ENCODE data around the gene CFAP126. TPM values are rescaled to one million over a fixed set of nuclear protein-coding genes. Genes with fewer than 3 reads are reported as not detected.
"Not testable (repeated sequence)": the region's sequence is repeated elsewhere in the genome, so short reads cannot be mapped to it uniquely, and the experiment has no call there.

CFAP126 gene
- total RNA-seq, 1 experiment from 2014 or later: 1.5 TPM

GRCh38 chr1:161324020-161324419 lies 43.7 kb downstream of the CFAP126 start:
- BruUV-seq (replicated peaks): no TSS peak
- no peak for DNase-seq
- Histone ChIP-seq H3F3A (ENCODE audit: insufficient read depth, low read depth) (no peaks in the 10 kb centered on the region), H3K9me3 (ENCODE audit: insufficient read depth, low read depth) (no peaks in the 10 kb centered on the region), H4K20me1 (ENCODE audit: insufficient read depth) (no peaks in the 10 kb centered on the region), H3K27me3 (ENCODE audit: insufficient read depth, low read depth) (no peaks in the 10 kb centered on the region), H3K36me3 (ENCODE audit: low read depth) (peaks cover 17% of the 10 kb centered on the region; the same call in 1 of the 2 replicates), H3K4me1 (replicated peaks; ENCODE audit: insufficient read depth) (no peaks in the 10 kb centered on the region), H3K27ac (no peak overlapping the region), H3K4me2 (no peak overlapping the region), H3K79me2 (ENCODE audit: low read depth) (no peaks in the 10 kb centered on the region), H2AFZ (no peak overlapping the region), H3K9me2 (ENCODE audit: insufficient read depth) (no peaks in the 10 kb centered on the region), H3K4me3 (no peak overlapping the region)
- ChIA-PET POLR2A (ENCODE audit: unreplicated experiment) (no interaction called here), CTCF (no interaction called here)
- TF ChIP-seq CTCF (conservative IDR thresholded peaks at IDR 0.05) (no peak), EZH2 (IDR thresholded peaks at IDR 0.05; ENCODE audit: low read depth) (no peak)
- intact Hi-C loops (cut with micrococcal nuclease; ENCODE audit: unreplicated experiment): no loop called here

DNA sequence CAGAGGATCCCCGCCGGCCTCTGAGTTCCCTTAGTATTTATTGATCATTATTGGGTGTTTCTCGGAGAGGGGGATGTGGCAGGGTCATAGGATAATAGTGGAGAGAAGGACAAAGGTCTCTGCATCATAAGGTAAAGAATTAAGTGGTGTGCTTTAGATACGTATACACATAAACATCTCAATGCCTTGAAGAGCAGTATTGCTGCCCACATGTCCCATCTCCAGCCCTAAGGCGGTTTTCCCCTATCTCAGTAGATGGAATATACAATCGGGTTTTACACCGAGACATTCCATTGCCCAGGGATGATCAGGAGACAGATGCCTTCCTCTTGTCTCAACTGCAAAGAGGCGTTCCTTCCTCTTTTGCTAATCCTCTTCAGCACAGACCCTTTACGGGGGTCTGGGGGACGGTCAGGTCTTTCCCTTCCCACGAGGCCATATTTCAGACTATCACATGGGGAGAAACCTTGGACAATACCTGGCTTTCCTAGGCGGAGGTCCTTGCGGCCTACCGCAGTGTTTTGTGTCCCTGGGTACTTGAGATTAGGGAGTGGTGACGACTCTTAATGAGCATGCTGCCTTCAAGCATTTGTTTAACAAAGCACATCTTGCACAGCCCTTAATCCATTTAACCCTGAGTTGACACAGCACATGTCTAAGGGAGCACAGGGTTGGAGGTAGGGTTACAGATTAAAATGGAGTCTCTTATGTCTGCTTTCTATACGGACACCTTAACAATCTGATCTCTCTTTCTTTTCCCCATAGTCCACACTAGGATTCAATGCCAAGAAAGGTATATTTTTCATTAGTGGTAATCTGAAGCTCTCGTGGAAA lies 51.6 kb downstream of the CFAP126 start:
- H3K4me3 ChIP-seq; H3K27ac ChIP-seq; POLR2A ChIA-PET (ENCODE audit: unreplicated experiment); H3K9me2 ChIP-seq (ENCODE audit: insufficient read depth); intact Hi-C loops (cut with micrococcal nuclease; ENCODE audit: unreplicated experiment); CTCF ChIA-PET; H3K36me3 ChIP-seq (ENCODE audit: low read depth); H2AFZ ChIP-seq; H4K20me1 ChIP-seq (ENCODE audit: insufficient read depth); BruUV-seq (replicated peaks); DNase-seq; H3K27me3 ChIP-seq (ENCODE audit: insufficient read depth, low read depth); H3F3A ChIP-seq (ENCODE audit: insufficient read depth, low read depth); H3K4me2 ChIP-seq; H3K9me3 ChIP-seq (ENCODE audit: insufficient read depth, low read depth): not testable (repeated sequence)
- Histone ChIP-seq H3K79me2 (ENCODE audit: low read depth) (peaks cover 19% of the 10 kb centered on the region), H3K4me1 (replicated peaks; ENCODE audit: insufficient read depth) (peaks cover 11% of the 10 kb centered on the region)

Other genes with a start within 250 kb of the CFAP126 start
- gene PFDN2, start 249.8 kb downstream of the CFAP126 start, total RNA-seq (2021): 68.2 and 74.4 TPM in 2 replicates
- gene NIT1, start 249.8 kb downstream of the CFAP126 start, total RNA-seq (2021): 25.9 and 26.8 TPM in 2 replicates
- gene DEDD, start 235.2 kb downstream of the CFAP126 start, total RNA-seq (2021): 26.7 and 29.8 TPM in 2 replicates
- 74.2 and 74.9 TPM in 2 replicates for gene UFC1, start 213.9 kb downstream of the CFAP126 start, total RNA-seq (2021)
- gene USP21, start 208.4 kb downstream of the CFAP126 start, total RNA-seq (2021): 32.3 and 34.8 TPM in 2 replicates
- 23.1 and 26.4 TPM in 2 replicates for gene PPOX, start 201.4 kb downstream of the CFAP126 start, total RNA-seq (2021)
- gene B4GALT3, start 190.4 kb downstream of the CFAP126 start, total RNA-seq (2021): 35.5 and 47.8 TPM in 2 replicates
- gene ADAMTS4, start 168.8 kb downstream of the CFAP126 start, total RNA-seq (2021): 0.08 TPM in 1 of 2 replicates, not detected in the other
- gene NDUFS2, start 165.5 kb downstream of the CFAP126 start, total RNA-seq (2021): 99.5 and 107 TPM in 2 replicates
- gene FCER1G, start 152.6 kb downstream of the CFAP126 start, total RNA-seq (2021): 1.3 TPM in 1 of 2 replicates, not detected in the other
- gene APOA2, start 144.2 kb downstream of the CFAP126 start, total RNA-seq (2021): not detected in 2 replicates
- gene TOMM40L, start 141.8 kb downstream of the CFAP126 start, total RNA-seq (2021): 4.3 and 6.7 TPM in 2 replicates
- not detected in 2 replicates for gene NR1I3, start 129.7 kb downstream of the CFAP126 start, total RNA-seq (2021)
- gene PCP4L1, start 109.1 kb downstream of the CFAP126 start, total RNA-seq (2021): not detected in 2 replicates
- 0.39 and 0.43 TPM in 2 replicates for gene MPZ, start 57.9 kb downstream of the CFAP126 start, total RNA-seq (2021)
- 215 and 216 TPM in 2 replicates for gene SDHC, start 53.5 kb downstream of the CFAP126 start, total RNA-seq (2021)
- gene FCGR2A, start 137.6 kb upstream of the CFAP126 start, total RNA-seq (2021): 0.57 TPM in 1 of 2 replicates, not detected in the other
- gene HSPA6, start 156.7 kb upstream of the CFAP126 start, total RNA-seq (2021): 0.28 and 0.30 TPM in 2 replicates
- not detected in 2 replicates for gene FCGR3A, start 181.9 kb upstream of the CFAP126 start, total RNA-seq (2021)

All from PC-9 (cell line).